ENCODE measurements around the gene SLC2A4RG. TPM values are rescaled to one million over a fixed set of nuclear protein-coding genes. Genes with fewer than 3 reads are reported as not detected.
A peak's percentile ranks its signal among the peaks of the same experiment; 100 is the strongest.

Gene SLC2A4RG
- total and polyA plus RNA-seq, 4 donors: 5.5 to 79.1 (median 53.1) TPM

DNA sequence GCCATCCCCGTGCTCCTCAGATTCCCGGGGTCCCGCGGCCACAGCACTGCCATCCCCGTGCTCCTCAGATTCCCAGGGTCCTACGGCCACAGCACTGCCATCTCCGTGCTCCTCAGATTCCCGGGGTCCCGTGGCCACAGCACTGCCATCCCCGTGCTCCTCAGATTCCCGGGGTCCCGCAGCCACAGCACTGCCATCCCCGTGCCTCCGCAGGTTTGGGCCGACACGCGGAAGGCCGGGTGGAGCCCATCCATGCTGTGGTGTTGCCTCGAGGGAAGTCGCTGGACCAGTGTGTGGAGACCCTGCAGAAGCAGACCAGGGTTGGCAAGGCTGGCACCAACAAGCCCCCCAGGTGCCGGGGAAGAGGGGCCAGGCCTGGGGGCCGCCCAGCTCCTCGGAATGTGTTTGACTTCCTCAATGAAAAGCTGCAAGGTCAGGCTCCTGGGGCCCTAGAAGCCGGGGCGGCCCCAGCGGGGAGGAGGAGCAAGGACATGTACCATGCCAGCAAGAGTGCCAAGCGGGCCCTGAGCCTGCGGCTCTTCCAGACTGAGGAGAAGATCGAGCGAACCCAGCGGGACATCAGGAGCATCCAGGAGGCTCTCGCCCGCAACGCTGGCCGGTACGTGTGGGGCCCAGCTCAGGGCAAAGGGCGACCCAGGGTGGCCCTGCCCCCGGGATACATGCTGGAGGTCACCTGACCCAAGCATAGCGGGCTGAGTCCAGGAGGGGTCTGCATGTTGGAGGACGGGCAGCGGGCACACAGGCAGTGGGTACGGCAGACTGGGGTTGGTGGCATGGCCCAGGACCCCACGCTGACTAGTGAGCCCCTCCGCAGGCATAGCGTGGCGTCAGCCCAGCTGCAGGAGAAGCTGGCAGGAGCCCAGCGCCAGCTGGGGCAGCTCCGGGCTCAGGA lies 4.4 kb upstream of the SLC2A4RG start:
- Histone ChIP-seq H3K36me3 (ENCODE audit: control insufficient read depth, insufficient read depth, low read length) (peaks cover 77% of the 10 kb centered on the region), H3K4me1 (ENCODE audit: control insufficient read depth, insufficient read depth, low read length) (peaks cover 37% of the 10 kb centered on the region), H3K27me3 (ENCODE audit: control insufficient read depth, insufficient read depth, low read length) (no peaks in the 10 kb centered on the region), H3K9me3 (ENCODE audit: control insufficient read depth, insufficient read depth, low read length) (no peaks in the 10 kb centered on the region), H3K4me3 (ENCODE audit: low read depth, low read length) (no peak overlapping the region), H3K27ac (ENCODE audit: low read depth, low read length) (no peak overlapping the region)
- 87% methylated on average over 48 of the region's 48 CpGs for WGBS (ENCODE audit: insufficient coverage)
- no peak for DNase-seq (ENCODE audit: low read depth in 4 of 6, low spot score in 6 of 6)

DNA sequence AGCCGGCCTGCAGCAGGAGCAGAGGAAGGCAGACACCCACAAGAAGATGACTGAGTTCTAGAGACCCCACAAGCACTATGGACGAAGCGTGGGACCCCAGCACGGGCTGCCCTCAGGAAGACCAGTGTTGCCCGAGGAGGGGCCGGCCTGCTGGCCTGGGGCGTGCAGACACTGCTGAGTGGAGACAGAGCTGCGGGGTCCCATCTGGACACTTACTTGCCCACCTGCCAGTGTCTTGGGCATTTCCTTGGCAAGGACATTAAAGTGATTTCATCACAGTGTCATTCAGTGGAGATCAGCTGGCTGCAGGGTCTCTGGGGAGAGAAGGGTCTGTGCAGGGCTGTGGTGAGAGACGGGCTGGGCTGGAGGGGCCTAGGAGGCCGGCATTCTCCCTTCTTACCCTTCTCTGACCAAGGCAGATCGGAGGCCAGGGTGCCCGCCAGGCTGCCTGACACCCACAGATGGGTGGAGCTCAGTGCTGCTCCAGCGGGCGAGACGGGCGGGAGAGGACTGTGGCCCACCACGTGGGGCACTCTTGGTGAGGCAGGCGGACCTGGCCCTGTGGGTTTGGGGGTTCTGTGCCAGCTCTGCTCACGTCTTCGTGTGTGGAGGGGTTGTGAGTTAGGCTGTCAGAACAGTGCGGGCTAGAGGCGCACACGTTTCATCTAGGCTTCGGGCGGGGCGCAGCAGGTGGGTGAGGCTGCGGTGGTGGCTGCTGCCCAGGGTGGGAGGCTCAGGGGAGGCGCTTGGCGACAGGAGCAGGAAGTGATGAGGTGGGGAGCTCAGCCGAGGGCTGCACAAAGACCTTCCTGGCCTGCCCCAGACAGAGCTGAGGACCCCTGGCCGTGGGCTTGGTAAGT lies 3.5 kb upstream of the SLC2A4RG start, which contains the start of gene LIME1:
Gene LIME1, plus strand, starts transcription at position 806 of the 860 bp plus-strand sequence. CDS start 886 bp downstream, outside the sequence.
- no peaks in the 10 kb centered on the region for H3K27me3 ChIP-seq (ENCODE audit: control insufficient read depth, insufficient read depth, low read length)
- H3K4me1 ChIP-seq (ENCODE audit: control insufficient read depth, insufficient read depth, low read length): peaks cover 44% of the 10 kb centered on the region
- no peak within 1 kb of the TSS for H3K4me3 ChIP-seq (ENCODE audit: low read depth, low read length)
- no peak within 1 kb of the TSS for H3K27ac ChIP-seq (ENCODE audit: low read depth, low read length)
- DNase-seq (ENCODE audit: low read depth in 4 of 6, low spot score in 6 of 6): no peak
- H3K9me3 ChIP-seq (ENCODE audit: control insufficient read depth, insufficient read depth, low read length): no peaks in the 10 kb centered on the region
- WGBS (ENCODE audit: insufficient coverage): 77% methylated on average over 26 of the region's 31 CpGs
- peaks cover 71% of the 10 kb centered on the region for H3K36me3 ChIP-seq (ENCODE audit: control insufficient read depth, insufficient read depth, low read length)

- peaks cover 53% of the 10 kb centered on the region for H3K4me1 ChIP-seq (ENCODE audit: control insufficient read depth, insufficient read depth, low read length)
- DNase-seq (ENCODE audit: low read depth in 4 of 6, low spot score in 6 of 6): no peak
- H3K9me3 ChIP-seq (ENCODE audit: control insufficient read depth, insufficient read depth, low read length): no peaks in the 10 kb centered on the region
- 52% methylated on average over 30 of the region's 30 CpGs for WGBS (ENCODE audit: insufficient coverage)
- no peaks in the 10 kb centered on the region for H3K27me3 ChIP-seq (ENCODE audit: control insufficient read depth, insufficient read depth, low read length)
- H3K4me3 ChIP-seq (ENCODE audit: low read depth, low read length): no peak overlapping the region
- H3K36me3 ChIP-seq (ENCODE audit: control insufficient read depth, insufficient read depth, low read length): peaks cover 79% of the 10 kb centered on the region
- H3K27ac ChIP-seq (ENCODE audit: low read depth, low read length): no peak overlapping the region
These were observed 2.5 kb upstream of the SLC2A4RG start for GRCh38 chr20:63736893-63737694.

- no peaks in the 10 kb centered on the region for H3K27me3 ChIP-seq (ENCODE audit: control insufficient read depth, insufficient read depth, low read length)
- H3K4me3 ChIP-seq (ENCODE audit: low read depth, low read length): no peak overlapping the region
- no peaks in the 10 kb centered on the region for H3K9me3 ChIP-seq (ENCODE audit: control insufficient read depth, insufficient read depth, low read length)
- 36% methylated on average over 14 of the region's 26 CpGs for WGBS (ENCODE audit: insufficient coverage)
- DNase-seq (ENCODE audit: low read depth in 4 of 6, low spot score in 6 of 6): no peak
- no peak overlapping the region for H3K27ac ChIP-seq (ENCODE audit: low read depth, low read length)
- peaks cover 81% of the 10 kb centered on the region for H3K36me3 ChIP-seq (ENCODE audit: control insufficient read depth, insufficient read depth, low read length)
- H3K4me1 ChIP-seq (ENCODE audit: control insufficient read depth, insufficient read depth, low read length): peaks cover 53% of the 10 kb centered on the region
These were observed 2.0 kb upstream of the SLC2A4RG start for GRCh38 chr20:63737695-63737944.

GRCh38 chr20:63737945-63738686 lies 1.5 kb upstream of the SLC2A4RG start:
- DNase-seq (ENCODE audit: low read depth in 4 of 6, low spot score in 6 of 6): no peak
- WGBS (ENCODE audit: insufficient coverage): 47% methylated on average over 43 of the region's 43 CpGs
- Histone ChIP-seq H3K4me3 (ENCODE audit: low read depth, low read length) (no peak overlapping the region), H3K9me3 (ENCODE audit: control insufficient read depth, insufficient read depth, low read length) (no peaks in the 10 kb centered on the region), H3K27ac (ENCODE audit: low read depth, low read length) (no peak overlapping the region), H3K36me3 (ENCODE audit: control insufficient read depth, insufficient read depth, low read length) (peaks cover 81% of the 10 kb centered on the region), H3K27me3 (ENCODE audit: control insufficient read depth, insufficient read depth, low read length) (no peaks in the 10 kb centered on the region), H3K4me1 (ENCODE audit: control insufficient read depth, insufficient read depth, low read length) (peaks cover 53% of the 10 kb centered on the region)

GRCh38 chr20:63738687-63739129 lies 868 bp upstream of the SLC2A4RG start:
- WGBS (ENCODE audit: insufficient coverage): 31% methylated on average over 26 of the region's 26 CpGs
- peaks cover 81% of the 10 kb centered on the region for H3K36me3 ChIP-seq (ENCODE audit: control insufficient read depth, insufficient read depth, low read length)
- no peaks in the 10 kb centered on the region for H3K27me3 ChIP-seq (ENCODE audit: control insufficient read depth, insufficient read depth, low read length)
- peak in 2 of 6 donors; percentile 48 to 65 for DNase-seq (ENCODE audit: low read depth in 4 of 6, low spot score in 6 of 6)
- no peak overlapping the region for H3K4me3 ChIP-seq (ENCODE audit: low read depth, low read length)
- H3K9me3 ChIP-seq (ENCODE audit: control insufficient read depth, insufficient read depth, low read length): no peaks in the 10 kb centered on the region
- H3K4me1 ChIP-seq (ENCODE audit: control insufficient read depth, insufficient read depth, low read length): peaks cover 53% of the 10 kb centered on the region
- H3K27ac ChIP-seq (ENCODE audit: low read depth, low read length): peak overlapping the region; percentile 67

DNA sequence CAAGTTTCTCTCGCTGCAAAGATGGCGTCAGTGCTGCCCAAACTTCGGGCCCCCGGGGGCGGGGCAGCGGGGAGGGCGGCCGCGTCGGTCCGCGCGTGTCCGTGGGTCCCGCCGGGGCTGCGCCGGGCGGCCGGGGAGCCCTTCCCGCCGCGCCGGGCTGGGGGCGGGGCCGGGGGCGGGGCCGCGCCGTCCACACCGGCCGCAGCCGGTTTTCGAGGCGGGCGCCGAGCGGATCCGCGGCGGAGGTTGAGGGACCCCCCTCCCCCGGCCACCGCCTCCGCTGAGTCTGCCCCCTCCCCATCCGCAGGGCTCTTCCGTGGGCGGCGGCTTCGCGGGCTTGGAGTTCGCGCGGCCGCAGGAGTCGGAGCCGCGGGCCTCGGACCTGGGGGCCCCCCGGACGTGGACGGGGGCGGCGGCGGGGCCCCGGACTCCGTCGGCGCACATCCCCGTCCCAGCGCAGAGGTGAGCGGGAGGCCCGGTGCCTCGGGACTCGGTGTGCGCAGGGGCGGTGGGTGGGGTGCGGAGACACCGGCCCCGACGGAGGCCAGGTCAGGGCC lies 572 bp downstream of the SLC2A4RG start:
- WGBS (ENCODE audit: insufficient coverage): under 1% methylated on average over 80 of the region's 80 CpGs
- Histone ChIP-seq H3K27ac (ENCODE audit: low read depth, low read length) (peak overlapping the region; percentile 89), H3K27me3 (ENCODE audit: control insufficient read depth, insufficient read depth, low read length) (no peaks in the 10 kb centered on the region), H3K4me3 (ENCODE audit: low read depth, low read length) (peak overlapping the region; percentile 68), H3K9me3 (ENCODE audit: control insufficient read depth, insufficient read depth, low read length) (no peaks in the 10 kb centered on the region), H3K36me3 (ENCODE audit: control insufficient read depth, insufficient read depth, low read length) (peaks cover 75% of the 10 kb centered on the region), H3K4me1 (ENCODE audit: control insufficient read depth, insufficient read depth, low read length) (peaks cover 53% of the 10 kb centered on the region)
- peak in 3 of 6 donors; percentile 25 to 64 (median 52) for DNase-seq (ENCODE audit: low read depth in 4 of 6, low spot score in 6 of 6)

- WGBS (ENCODE audit: insufficient coverage): 10% methylated on average over 29 of the region's 29 CpGs
These were observed 1.2 kb downstream of the SLC2A4RG start for GRCh38 chr20:63740627-63741353.

More at GRCh38 chr20:63740627-63741353, 1.2 kb downstream of the SLC2A4RG start:
- peak in 4 of 6 donors; percentile 44 to 91 (median 66) for DNase-seq (ENCODE audit: low read depth in 4 of 6, low spot score in 6 of 6)
- peak overlapping the region; percentile 89 for H3K27ac ChIP-seq (ENCODE audit: low read depth, low read length)
- peaks cover 46% of the 10 kb centered on the region for H3K4me1 ChIP-seq (ENCODE audit: control insufficient read depth, insufficient read depth, low read length)
- H3K4me3 ChIP-seq (ENCODE audit: low read depth, low read length): peak overlapping the region; percentile 68
- H3K9me3 ChIP-seq (ENCODE audit: control insufficient read depth, insufficient read depth, low read length): no peaks in the 10 kb centered on the region
- H3K27me3 ChIP-seq (ENCODE audit: control insufficient read depth, insufficient read depth, low read length): no peaks in the 10 kb centered on the region
- H3K36me3 ChIP-seq (ENCODE audit: control insufficient read depth, insufficient read depth, low read length): peaks cover 75% of the 10 kb centered on the region

Data from spinal cord (tissue), 10 donors.